Mucosa of rectum (tissue), 2 donors: ENCODE data around the gene COL15A1.
A peak's percentile ranks its signal among the peaks of the same experiment; 100 is the strongest.

Experiments used
- H3K27ac ChIP-seq, 2 donors: one replicate each; pipeline ENCODE4 v1.7.0; 2013; ENCODE audit warnings: inconsistent platforms in 2 of 2, low read depth in 2 of 2, low read length in 2 of 2
- H3K27me3 ChIP-seq, 2 donors: one replicate each; pipeline ENCODE4 v1.7.0; 2013; ENCODE audit warnings: low read length in 2 of 2; ENCODE audit not compliant: control insufficient read depth in 2 of 2, insufficient read depth in 2 of 2
- H3K36me3 ChIP-seq, 2 donors: one replicate each; pipeline ENCODE4 v1.7.0; 2013; ENCODE audit warnings: low read length in 2 of 2; ENCODE audit not compliant: control insufficient read depth in 2 of 2, insufficient read depth in 2 of 2
- H3K4me1 ChIP-seq, 2 donors: one replicate each; pipeline ENCODE4 v1.7.0; 2013; ENCODE audit warnings: low read length in 2 of 2, mild to moderate bottlenecking in 1 of 2; ENCODE audit not compliant: control insufficient read depth in 2 of 2, insufficient read depth in 2 of 2
- H3K4me3 ChIP-seq, 2 donors: one replicate each; pipeline ENCODE4 v1.7.0; 2013; ENCODE audit warnings: low read length in 2 of 2
- H3K9ac ChIP-seq, 2 donors: one replicate each; pipeline ENCODE4 v1.7.0; 2013; ENCODE audit warnings: low read length in 2 of 2, low read depth in 1 of 2, mild to moderate bottlenecking in 1 of 2
- H3K9me3 ChIP-seq, 2 donors: one replicate each; pipeline ENCODE4 v1.7.0; 2013; ENCODE audit warnings: low read length in 2 of 2; ENCODE audit not compliant: control insufficient read depth in 2 of 2
- donor health status: healthy.
- donor health status: Normal muscosa, but diverticular disease.

Gene COL15A1

DNA sequence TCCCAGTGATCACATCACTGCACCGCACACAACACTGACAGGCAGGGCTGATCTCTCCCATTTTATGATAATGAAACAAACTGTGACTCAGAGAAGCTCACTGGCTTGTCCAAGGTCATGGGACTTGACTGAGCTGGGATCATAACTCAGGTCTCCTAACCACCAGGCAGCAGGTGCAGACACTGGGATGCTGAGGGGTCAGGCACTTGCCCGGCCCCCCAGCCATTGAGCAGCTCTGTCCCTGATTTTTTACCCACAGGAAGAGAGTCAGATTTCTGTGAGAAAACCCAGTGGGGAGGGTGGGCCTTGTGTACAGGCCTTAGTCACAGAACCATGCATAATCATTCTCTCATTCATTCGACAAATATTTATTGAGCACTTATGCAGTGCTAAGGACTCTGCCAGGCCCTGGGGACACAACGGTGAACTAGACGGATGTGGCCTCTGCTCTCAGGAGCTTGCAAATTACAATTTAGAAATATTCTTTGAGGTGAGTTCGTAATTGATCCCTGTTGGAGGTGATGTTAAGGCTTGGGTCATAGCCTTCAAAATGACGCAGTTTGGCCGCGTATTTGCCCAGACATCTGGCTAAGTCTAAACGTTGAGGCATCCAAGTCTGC is 106.7 kb downstream of the COL15A1 start:
- Histone ChIP-seq H3K9ac (no peak overlapping the region), H3K27ac (no peak overlapping the region), H3K36me3 (no peaks in the 10 kb centered on the region), H3K27me3 (no peaks in the 10 kb centered on the region), H3K4me1 (no peaks in the 10 kb centered on the region), H3K4me3 (no peak overlapping the region), H3K9me3 (no peaks in the 10 kb centered on the region)

DNA sequence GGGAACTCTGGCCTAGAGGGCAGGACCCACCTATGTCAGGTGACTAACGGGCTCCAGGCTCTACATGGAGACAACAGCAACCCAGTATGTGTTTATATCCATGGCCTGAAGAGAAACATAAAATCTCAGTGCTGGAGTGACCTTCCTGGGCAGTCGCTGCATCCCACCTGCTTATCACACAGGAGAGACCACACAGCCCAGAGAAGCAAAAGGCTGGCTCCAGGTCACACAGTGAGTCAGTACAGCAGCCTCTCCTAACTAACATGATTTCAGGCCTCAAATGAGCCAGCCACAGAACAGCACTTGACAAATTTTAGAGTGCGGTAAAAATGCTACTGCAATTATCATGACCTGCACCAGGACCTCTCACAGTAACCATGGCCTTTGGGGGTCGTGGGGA is 107.2 kb downstream of the COL15A1 start:
- no peaks in the 10 kb centered on the region for H3K36me3 ChIP-seq
- H3K4me3 ChIP-seq = no peak overlapping the region
- H3K27me3 ChIP-seq = no peaks in the 10 kb centered on the region
- H3K27ac ChIP-seq = no peak overlapping the region
- H3K9me3 ChIP-seq = no peaks in the 10 kb centered on the region
- H3K9ac ChIP-seq = no peak overlapping the region
- no peaks in the 10 kb centered on the region for H3K4me1 ChIP-seq

DNA sequence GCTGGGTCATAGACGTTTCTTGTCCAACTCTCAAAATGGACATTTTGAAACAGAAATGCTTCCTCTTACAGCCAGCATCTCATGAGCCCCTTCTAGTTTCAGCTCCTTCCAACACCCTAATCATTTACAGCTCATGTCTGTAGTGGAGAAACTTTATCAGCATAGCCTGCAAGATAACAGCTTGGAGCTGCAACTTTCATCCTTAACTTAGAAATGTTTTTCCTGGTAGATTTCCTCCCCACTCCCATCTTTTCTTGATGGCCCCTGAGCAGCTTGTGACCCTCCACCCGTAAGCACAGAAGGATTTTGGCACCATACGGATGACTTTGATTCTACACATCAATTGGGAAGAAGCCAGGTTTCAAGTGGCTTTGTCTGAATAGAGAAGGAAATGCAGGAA is 107.7 kb downstream of the COL15A1 start:
- H3K27ac ChIP-seq = no peak overlapping the region
- no peaks in the 10 kb centered on the region for H3K36me3 ChIP-seq

GRCh38 chr9:99051851-99052250 is 108.1 kb downstream of the COL15A1 start:
- Histone ChIP-seq H3K9me3 (no peaks in the 10 kb centered on the region), H3K27me3 (no peaks in the 10 kb centered on the region), H3K4me1 (no peaks in the 10 kb centered on the region), H3K4me3 (no peak overlapping the region), H3K9ac (no peak overlapping the region), H3K36me3 (no peaks in the 10 kb centered on the region), H3K27ac (no peak overlapping the region)

More for the DNA sequence above, 107.7 kb downstream of the COL15A1 start:
- Histone ChIP-seq H3K9ac (no peak overlapping the region), H3K4me3 (no peak overlapping the region), H3K27me3 (no peaks in the 10 kb centered on the region), H3K9me3 (no peaks in the 10 kb centered on the region), H3K4me1 (no peaks in the 10 kb centered on the region)

DNA sequence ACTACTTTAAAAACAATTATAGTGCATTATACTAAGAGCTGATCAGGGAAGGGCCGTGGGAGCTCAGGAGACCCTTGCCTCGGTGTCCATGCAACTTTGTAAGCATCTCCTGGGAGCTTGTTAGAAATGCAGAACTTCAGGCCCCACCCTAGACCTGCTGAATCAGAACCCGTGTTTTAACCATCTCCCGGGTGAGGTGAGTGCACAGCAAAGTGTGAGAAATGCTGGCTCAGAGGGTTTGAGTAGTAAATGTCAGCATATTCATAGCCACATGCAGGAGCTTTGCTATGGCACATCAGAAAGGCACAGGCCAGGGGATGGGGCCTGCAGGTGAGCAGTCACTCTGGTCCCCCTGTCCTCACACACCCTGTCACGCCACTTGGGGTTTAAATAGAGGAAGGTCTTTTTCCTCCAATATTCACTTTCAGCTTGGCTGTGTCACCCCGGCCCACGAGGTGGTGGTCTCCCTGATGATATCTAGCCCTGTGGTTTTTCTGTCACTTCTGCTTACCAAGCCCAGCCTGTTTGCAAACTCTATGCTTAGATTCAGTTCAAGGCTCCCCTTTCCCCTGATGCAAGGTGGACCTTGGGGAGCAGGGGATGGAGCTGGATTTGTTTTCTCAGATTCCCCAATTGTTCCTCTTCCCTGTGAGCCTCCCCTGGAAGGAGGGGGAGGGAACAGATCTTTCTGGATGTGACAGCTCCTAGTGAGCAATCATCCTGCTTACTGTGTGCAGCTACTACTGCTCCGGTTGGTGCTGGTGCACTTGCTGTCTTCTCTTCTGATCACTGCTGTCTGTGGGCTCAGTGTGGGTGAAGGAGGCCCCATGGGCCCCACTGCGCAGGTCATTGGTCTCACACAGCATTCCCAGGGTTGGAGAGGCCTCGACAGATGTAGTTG is 109.4 kb downstream of the COL15A1 start:
- Histone ChIP-seq H3K4me3 (no peak overlapping the region), H3K27me3 (no peaks in the 10 kb centered on the region), H3K36me3 (no peaks in the 10 kb centered on the region), H3K4me1 (peaks cover 0 to 3% of the 10 kb centered on the region in 2 donors), H3K27ac (no peak overlapping the region), H3K9ac (no peak overlapping the region), H3K9me3 (no peaks in the 10 kb centered on the region)

DNA sequence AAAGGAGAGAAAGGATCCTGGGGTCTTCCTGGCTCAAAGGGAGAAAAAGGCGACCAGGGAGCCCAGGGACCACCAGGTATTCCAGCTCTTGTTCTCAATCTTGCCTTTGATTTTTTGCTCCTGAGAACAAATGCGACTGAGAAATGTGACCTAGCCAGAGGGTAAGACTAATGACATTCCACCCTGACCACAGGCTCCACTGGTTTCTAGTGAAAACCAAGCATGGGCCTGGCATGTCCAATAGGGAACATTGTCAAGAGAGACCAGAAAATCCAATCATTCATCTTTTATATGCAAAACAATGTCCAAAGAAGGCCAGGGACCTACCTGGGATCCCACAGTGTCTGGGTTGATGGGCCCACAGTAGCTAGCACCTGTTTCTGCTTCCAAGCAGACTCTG is 110.9 kb downstream of the COL15A1 start:
- no peak overlapping the region for H3K9ac ChIP-seq
- peaks cover 2 to 6% of the 10 kb centered on the region in 2 donors for H3K4me1 ChIP-seq
- no peaks in the 10 kb centered on the region for H3K9me3 ChIP-seq
- no peak overlapping the region for H3K4me3 ChIP-seq
- no peaks in the 10 kb centered on the region for H3K27me3 ChIP-seq
- no peak overlapping the region for H3K27ac ChIP-seq
- no peaks in the 10 kb centered on the region for H3K36me3 ChIP-seq

GRCh38 chr9:99055384-99055783 is 111.7 kb downstream of the COL15A1 start:
- H3K36me3 ChIP-seq = no peaks in the 10 kb centered on the region
- no peak overlapping the region for H3K27ac ChIP-seq

DNA sequence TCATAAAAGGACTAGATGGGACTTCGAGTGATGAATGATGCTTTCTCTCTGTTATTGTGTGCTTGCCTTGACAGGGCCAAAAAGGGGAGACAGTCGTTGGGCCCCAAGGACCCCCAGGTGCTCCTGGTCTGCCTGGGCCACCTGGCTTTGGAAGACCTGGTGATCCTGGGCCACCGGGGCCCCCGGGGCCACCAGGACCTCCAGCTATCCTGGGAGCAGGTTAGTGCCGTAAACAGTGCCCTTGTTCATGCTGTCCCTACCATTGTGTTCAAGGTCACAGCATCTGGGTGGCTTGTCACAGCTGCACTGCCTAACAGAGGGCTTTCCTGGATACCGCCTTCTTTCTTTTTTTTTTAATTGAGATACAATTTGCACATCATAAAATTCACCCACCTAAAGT is 112.5 kb downstream of the COL15A1 start:
- H3K4me3 ChIP-seq = no peak overlapping the region
- no peak overlapping the region for H3K9ac ChIP-seq
- H3K36me3 ChIP-seq = no peaks in the 10 kb centered on the region
- peaks cover 4 to 9% of the 10 kb centered on the region in 2 donors for H3K4me1 ChIP-seq
- H3K27ac ChIP-seq = no peak overlapping the region
- no peaks in the 10 kb centered on the region for H3K9me3 ChIP-seq
- no peaks in the 10 kb centered on the region for H3K27me3 ChIP-seq

More at GRCh38 chr9:99055384-99055783, 111.7 kb downstream of the COL15A1 start:
- Histone ChIP-seq H3K27me3 (no peaks in the 10 kb centered on the region), H3K9me3 (no peaks in the 10 kb centered on the region), H3K4me1 (peaks cover 4 to 9% of the 10 kb centered on the region in 2 donors), H3K9ac (no peak overlapping the region), H3K4me3 (no peak overlapping the region)

DNA sequence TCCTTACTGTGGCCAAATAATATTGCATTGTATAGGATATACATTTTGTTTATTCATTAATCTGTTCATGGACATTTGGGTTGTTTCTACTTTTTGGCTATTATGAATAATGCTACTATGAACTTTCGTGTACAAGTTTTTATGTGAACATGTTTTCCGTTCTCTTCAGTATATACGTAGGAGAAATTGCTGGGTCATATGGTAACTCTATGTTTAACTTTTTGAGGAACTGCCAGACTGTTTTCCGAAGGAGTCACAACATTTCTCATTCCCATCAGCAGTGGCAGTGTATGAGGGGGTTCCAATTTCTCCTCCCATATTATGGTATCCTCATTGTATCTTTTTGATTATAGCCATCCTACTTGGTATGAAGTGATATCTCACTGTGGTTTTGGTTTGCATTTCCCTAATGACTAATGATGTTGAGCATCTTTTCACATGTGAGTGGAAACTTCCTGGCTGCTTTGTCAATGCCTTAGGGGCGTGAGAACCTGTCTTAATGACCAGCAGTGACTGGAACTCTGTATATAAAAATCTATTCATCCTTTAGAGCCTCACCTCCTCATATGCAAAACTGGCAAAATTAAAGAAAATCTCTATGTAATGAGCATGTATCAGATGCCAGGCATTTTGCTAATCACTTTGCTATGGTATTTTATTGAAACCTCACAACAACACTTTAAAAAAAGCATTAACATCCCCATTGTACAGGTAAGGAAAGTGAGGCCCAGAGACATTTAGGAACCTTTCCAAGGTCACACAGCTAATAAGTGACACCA is 113.4 kb downstream of the COL15A1 start:
- Histone ChIP-seq H3K36me3 (no peaks in the 10 kb centered on the region), H3K4me3 (no peak overlapping the region), H3K9ac (no peak overlapping the region), H3K27ac (peak overlapping the region; percentile 46 to 50), H3K9me3 (no peaks in the 10 kb centered on the region), H3K27me3 (no peaks in the 10 kb centered on the region), H3K4me1 (peaks cover 4 to 9% of the 10 kb centered on the region in 2 donors)
